ENCODE data around the gene FMR1. TPM values are rescaled to one million over a fixed set of nuclear protein-coding genes. Genes with fewer than 3 reads are reported as not detected.

The FMR1 gene
- total RNA-seq, 2 donors from 2014 or later, result 31.8 to 44.3 TPM

DNA sequence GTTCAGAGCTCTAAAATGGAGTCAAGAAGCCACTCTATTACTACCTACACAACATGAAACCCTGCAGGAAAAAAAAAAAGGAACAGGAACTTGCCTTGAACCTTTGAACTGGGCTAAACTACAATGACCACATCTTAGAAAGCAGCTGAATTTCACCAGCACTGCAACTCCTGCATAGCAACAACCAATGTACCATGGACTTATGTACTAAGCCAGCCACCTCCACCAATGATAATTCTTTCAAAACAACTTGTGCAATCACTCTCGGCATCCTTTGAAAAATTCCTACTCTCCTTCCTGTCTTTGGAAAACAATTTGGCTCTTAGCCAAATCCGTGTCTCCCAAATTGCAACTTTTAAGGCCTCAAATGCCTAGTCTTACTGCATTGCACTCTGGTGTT, 26.8 kb upstream of the FMR1 start:
- Histone ChIP-seq H3K9me3 (no peaks in the 10 kb centered on the region), H3K4me3 (no peak overlapping the region), H3K27ac (no peak overlapping the region), H3K36me3 (no peaks in the 10 kb centered on the region), H3K4me1 (ENCODE audit: control insufficient read depth in 1 of 2, low read depth in 2 of 2) (no peaks in the 10 kb centered on the region), H3K27me3 (replicated peaks; ENCODE audit: insufficient read depth) (no peaks in the 10 kb centered on the region)
- no peak for TF ChIP-seq CTCF (IDR thresholded peaks at IDR 0.05)
- no peak for DNase-seq (ENCODE audit: low spot score)
- ATAC-seq (ENCODE audit: insufficient number of reproducible peaks, low FRiP score, low read depth), result no peak

GRCh38 chrX:147890756-147891155, 21.0 kb upstream of the FMR1 start:
- ATAC-seq (ENCODE audit: insufficient number of reproducible peaks, low FRiP score, low read depth), result no peak

GRCh38 chrX:147891896-147892295, 19.8 kb upstream of the FMR1 start:
- DNase-seq (ENCODE audit: low spot score) (no peak), ATAC-seq (ENCODE audit: insufficient number of reproducible peaks, low FRiP score, low read depth) (no peak)
- no peaks in the 10 kb centered on the region for H3K36me3 ChIP-seq
- no peak overlapping the region for H3K27ac ChIP-seq
- no peak overlapping the region for H3K4me3 ChIP-seq
- no peaks in the 10 kb centered on the region for H3K4me1 ChIP-seq (ENCODE audit: control insufficient read depth in 1 of 2, low read depth in 2 of 2)
- no peak for TF ChIP-seq CTCF (IDR thresholded peaks at IDR 0.05)
- no peaks in the 10 kb centered on the region for H3K9me3 ChIP-seq
- no peaks in the 10 kb centered on the region for H3K27me3 ChIP-seq (replicated peaks; ENCODE audit: insufficient read depth)

More at GRCh38 chrX:147890756-147891155, 21.0 kb upstream of the FMR1 start:
- Histone ChIP-seq H3K4me1 (ENCODE audit: control insufficient read depth in 1 of 2, low read depth in 2 of 2) (no peaks in the 10 kb centered on the region), H3K9me3 (no peaks in the 10 kb centered on the region), H3K4me3 (no peak overlapping the region), H3K27me3 (replicated peaks; ENCODE audit: insufficient read depth) (no peaks in the 10 kb centered on the region), H3K36me3 (no peaks in the 10 kb centered on the region), H3K27ac (no peak overlapping the region)
- no peak for DNase-seq (ENCODE audit: low spot score)
- TF ChIP-seq CTCF (IDR thresholded peaks at IDR 0.05), result no peak

DNA sequence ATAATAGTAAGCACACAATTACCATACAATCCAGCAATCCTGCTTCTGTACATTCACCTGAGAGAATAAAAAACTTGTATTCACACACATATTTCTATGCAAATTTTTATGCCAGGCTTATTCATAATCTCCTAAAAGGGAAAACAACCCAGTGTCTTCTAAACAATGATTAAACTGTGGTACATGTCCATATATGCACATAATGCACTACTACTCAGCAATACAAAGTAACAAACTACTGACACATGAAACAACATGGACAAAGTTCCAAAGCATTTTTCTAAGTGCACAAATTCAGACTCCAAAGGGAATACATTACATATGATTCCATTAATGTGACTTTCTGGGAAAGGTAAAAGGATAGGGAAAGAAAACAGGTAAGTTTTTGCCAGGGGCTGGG, 18.0 kb upstream of the FMR1 start:
- H3K27ac ChIP-seq, result no peak overlapping the region
- DNase-seq (ENCODE audit: low spot score) (no peak), ATAC-seq (ENCODE audit: insufficient number of reproducible peaks, low FRiP score, low read depth) (no peak)
- H3K4me3 ChIP-seq, result no peak overlapping the region
- no peaks in the 10 kb centered on the region for H3K4me1 ChIP-seq (ENCODE audit: control insufficient read depth in 1 of 2, low read depth in 2 of 2)
- H3K9me3 ChIP-seq, result no peaks in the 10 kb centered on the region
- TF ChIP-seq CTCF (IDR thresholded peaks at IDR 0.05), result no peak
- no peaks in the 10 kb centered on the region for H3K27me3 ChIP-seq (replicated peaks; ENCODE audit: insufficient read depth)
- H3K36me3 ChIP-seq, result no peaks in the 10 kb centered on the region

- no peaks in the 10 kb centered on the region for H3K4me1 ChIP-seq (ENCODE audit: control insufficient read depth in 1 of 2, low read depth in 2 of 2)
- TF ChIP-seq CTCF (IDR thresholded peaks at IDR 0.05), result no peak
- H3K9me3 ChIP-seq, result no peaks in the 10 kb centered on the region
- H3K36me3 ChIP-seq, result no peaks in the 10 kb centered on the region
- no peak overlapping the region for H3K27ac ChIP-seq
- DNase-seq (ENCODE audit: low spot score) (no peak), ATAC-seq (ENCODE audit: insufficient number of reproducible peaks, low FRiP score, low read depth) (no peak)
- H3K27me3 ChIP-seq (replicated peaks; ENCODE audit: insufficient read depth), result no peaks in the 10 kb centered on the region
- H3K4me3 ChIP-seq, result no peak overlapping the region
Measured at GRCh38 chrX:147894366-147894963, 17.3 kb upstream of the FMR1 start.

All from thoracic aorta (tissue), 2 donors.